Measurements from ENCODE around the gene PER2.

Gene PER2

DNA sequence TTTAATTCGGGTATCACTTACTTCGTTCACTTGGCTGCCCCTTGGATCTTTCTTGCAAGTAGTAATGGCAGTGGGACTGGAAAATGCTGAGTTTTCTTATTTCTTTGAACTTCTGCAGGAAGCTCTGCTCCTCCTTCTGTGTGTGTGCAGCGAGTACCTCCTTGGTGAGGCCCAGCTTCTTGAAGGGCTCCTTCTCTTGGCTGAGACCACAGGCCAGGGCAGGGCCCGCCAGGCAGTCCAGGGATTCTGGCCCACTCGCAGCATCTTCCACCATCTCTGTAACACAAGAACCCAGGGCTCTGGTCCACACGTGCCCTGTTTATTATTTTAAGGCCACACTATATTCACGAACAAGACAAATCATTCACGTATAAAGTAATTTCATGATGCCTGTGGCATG, 32.8 kb downstream of the PER2 start:
- no peak overlapping the region for H3K4me2 ChIP-seq (ENCODE audit: low read length)
- H3K79me2 ChIP-seq (ENCODE audit: control insufficient read depth, low read length), result no peaks in the 10 kb centered on the region

DNA sequence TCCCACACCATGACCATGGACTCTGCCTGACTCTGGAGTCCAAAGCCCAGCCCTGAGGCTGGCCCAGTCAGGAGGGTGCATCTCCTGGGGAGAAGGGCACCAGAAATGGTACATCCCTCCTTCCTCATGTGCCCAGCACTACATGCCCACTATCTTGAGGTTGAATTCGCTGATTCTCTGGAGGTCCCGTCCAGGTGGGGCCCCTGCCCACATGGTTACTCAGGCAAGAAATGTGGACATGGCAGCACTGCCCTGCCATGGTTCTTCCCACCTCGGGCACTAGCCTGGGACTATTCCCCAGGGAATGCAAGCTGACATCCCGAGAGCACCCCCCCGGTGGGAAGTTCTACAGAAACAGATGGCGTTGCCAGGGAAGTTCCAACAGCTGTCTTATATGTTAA, 33.3 kb downstream of the PER2 start:
- Histone ChIP-seq H3K27ac (ENCODE audit: low read depth, low read length) (no peak overlapping the region), H3K4me3 (ENCODE audit: low read length) (no peak overlapping the region), H3F3A (ENCODE audit: control insufficient read depth, insufficient read depth) (no peaks in the 10 kb centered on the region), H3K9me3 (ENCODE audit: control insufficient read depth, insufficient read depth, low read length) (no peaks in the 10 kb centered on the region), H4K20me1 (ENCODE audit: control insufficient read depth, insufficient read depth, low read depth, low read length) (no peaks in the 10 kb centered on the region), H3K27me3 (ENCODE audit: control insufficient read depth, low read length) (no peaks in the 10 kb centered on the region), H3K9me2 (replicated peaks; ENCODE audit: control insufficient read depth, low read length) (no peaks in the 10 kb centered on the region), H3K79me2 (ENCODE audit: control insufficient read depth, low read length) (no peaks in the 10 kb centered on the region), H3K4me1 (ENCODE audit: control insufficient read depth, low read length) (no peaks in the 10 kb centered on the region), H3K36me3 (ENCODE audit: control insufficient read depth, low read length) (peaks cover 49% of the 10 kb centered on the region), H3K4me2 (ENCODE audit: low read length) (no peak overlapping the region)
- TF ChIP-seq, protein P1, sequence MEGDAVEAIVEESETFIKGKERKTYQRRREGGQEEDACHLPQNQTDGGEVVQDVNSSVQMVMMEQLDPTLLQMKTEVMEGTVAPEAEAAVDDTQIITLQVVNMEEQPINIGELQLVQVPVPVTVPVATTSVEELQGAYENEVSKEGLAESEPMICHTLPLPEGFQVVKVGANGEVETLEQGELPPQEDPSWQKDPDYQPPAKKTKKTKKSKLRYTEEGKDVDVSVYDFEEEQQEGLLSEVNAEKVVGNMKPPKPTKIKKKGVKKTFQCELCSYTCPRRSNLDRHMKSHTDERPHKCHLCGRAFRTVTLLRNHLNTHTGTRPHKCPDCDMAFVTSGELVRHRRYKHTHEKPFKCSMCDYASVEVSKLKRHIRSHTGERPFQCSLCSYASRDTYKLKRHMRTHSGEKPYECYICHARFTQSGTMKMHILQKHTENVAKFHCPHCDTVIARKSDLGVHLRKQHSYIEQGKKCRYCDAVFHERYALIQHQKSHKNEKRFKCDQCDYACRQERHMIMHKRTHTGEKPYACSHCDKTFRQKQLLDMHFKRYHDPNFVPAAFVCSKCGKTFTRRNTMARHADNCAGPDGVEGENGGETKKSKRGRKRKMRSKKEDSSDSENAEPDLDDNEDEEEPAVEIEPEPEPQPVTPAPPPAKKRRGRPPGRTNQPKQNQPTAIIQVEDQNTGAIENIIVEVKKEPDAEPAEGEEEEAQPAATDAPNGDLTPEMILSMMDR (IDR thresholded peaks at IDR 0.05; ENCODE audit: low read depth, low read length, poor library complexity, severe bottlenecking), result no peak
- TF ChIP-seq EZH2phosphoT487 (IDR thresholded peaks at IDR 0.05; ENCODE audit: borderline replicate concordance, low read length), result no peak

More for the DNA sequence above, 32.8 kb downstream of the PER2 start:
- no peaks in the 10 kb centered on the region for H3F3A ChIP-seq (ENCODE audit: control insufficient read depth, insufficient read depth)
- no peaks in the 10 kb centered on the region for H3K27me3 ChIP-seq (ENCODE audit: control insufficient read depth, low read length)
- H3K9me2 ChIP-seq (replicated peaks; ENCODE audit: control insufficient read depth, low read length), result no peaks in the 10 kb centered on the region
- no peaks in the 10 kb centered on the region for H4K20me1 ChIP-seq (ENCODE audit: control insufficient read depth, insufficient read depth, low read depth, low read length)
- H3K27ac ChIP-seq (ENCODE audit: low read depth, low read length), result no peak overlapping the region
- no peaks in the 10 kb centered on the region for H3K9me3 ChIP-seq (ENCODE audit: control insufficient read depth, insufficient read depth, low read length)
- no peak overlapping the region for H3K4me3 ChIP-seq (ENCODE audit: low read length)
- H3K4me1 ChIP-seq (ENCODE audit: control insufficient read depth, low read length), result no peaks in the 10 kb centered on the region
- no peak for TF ChIP-seq EZH2phosphoT487 (IDR thresholded peaks at IDR 0.05; ENCODE audit: borderline replicate concordance, low read length)
- TF ChIP-seq, protein P1 (IDR thresholded peaks at IDR 0.05; ENCODE audit: low read depth, low read length, poor library complexity, severe bottlenecking), result no peak
- peaks cover 47% of the 10 kb centered on the region for H3K36me3 ChIP-seq (ENCODE audit: control insufficient read depth, low read length)

DNA sequence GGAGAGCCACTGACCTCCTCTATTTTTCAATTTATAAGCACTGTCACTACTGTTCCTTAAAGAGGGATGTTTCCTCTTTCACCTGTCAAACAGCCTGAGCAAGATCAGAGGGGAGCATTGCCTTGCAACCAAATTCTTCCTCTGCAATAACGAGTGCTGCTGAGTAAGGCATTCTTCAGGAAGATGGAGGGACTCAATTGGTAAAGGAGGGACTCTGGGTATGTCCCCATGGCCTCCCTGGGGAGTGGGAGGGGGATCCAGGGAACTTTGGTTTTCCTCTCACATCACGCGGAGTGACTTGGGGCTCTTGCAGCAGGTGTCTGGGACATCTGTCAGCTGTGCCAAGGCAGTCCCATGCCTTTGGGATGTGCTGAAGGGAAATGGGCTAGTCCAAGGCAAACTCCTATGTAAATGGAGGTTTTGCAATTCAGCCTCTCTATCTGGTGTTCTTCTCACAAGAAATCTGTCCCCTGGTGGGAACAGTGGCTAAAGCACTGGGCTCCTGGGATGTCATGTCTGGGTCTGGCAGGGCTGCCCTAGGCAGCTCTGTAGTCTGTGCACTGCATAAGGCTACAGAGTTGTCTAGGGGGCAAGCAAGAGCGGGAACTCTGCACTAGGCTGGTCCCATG, 34.2 kb downstream of the PER2 start:
- no peak for TF ChIP-seq EZH2phosphoT487 (IDR thresholded peaks at IDR 0.05; ENCODE audit: borderline replicate concordance, low read length)
- TF ChIP-seq, protein P1 (IDR thresholded peaks at IDR 0.05; ENCODE audit: low read depth, low read length, poor library complexity, severe bottlenecking), result no peak
- H3F3A ChIP-seq (ENCODE audit: control insufficient read depth, insufficient read depth), result no peaks in the 10 kb centered on the region
- no peaks in the 10 kb centered on the region for H3K4me1 ChIP-seq (ENCODE audit: control insufficient read depth, low read length)
- no peak overlapping the region for H3K4me2 ChIP-seq (ENCODE audit: low read length)
- H3K4me3 ChIP-seq (ENCODE audit: low read length), result no peak overlapping the region
- H3K36me3 ChIP-seq (ENCODE audit: control insufficient read depth, low read length), result peaks cover 53% of the 10 kb centered on the region
- no peaks in the 10 kb centered on the region for H3K9me3 ChIP-seq (ENCODE audit: control insufficient read depth, insufficient read depth, low read length)
- no peaks in the 10 kb centered on the region for H3K79me2 ChIP-seq (ENCODE audit: control insufficient read depth, low read length)
- no peaks in the 10 kb centered on the region for H3K27me3 ChIP-seq (ENCODE audit: control insufficient read depth, low read length)
- H4K20me1 ChIP-seq (ENCODE audit: control insufficient read depth, insufficient read depth, low read depth, low read length), result no peaks in the 10 kb centered on the region
- no peak overlapping the region for H3K27ac ChIP-seq (ENCODE audit: low read depth, low read length)
- H3K9me2 ChIP-seq (replicated peaks; ENCODE audit: control insufficient read depth, low read length), result no peaks in the 10 kb centered on the region
